ENCODE data around the gene MYO9A. TPM values are rescaled to one million over a fixed set of nuclear protein-coding genes. Genes with fewer than 3 reads are reported as not detected.

MYO9A gene
- total RNA-seq, 1 donor = 59.0 TPM

GRCh38 chr15:71810256-71811035 lies 307.5 kb downstream of the MYO9A start, which contains the start of gene NR2E3:
Gene NR2E3, plus strand, starts transcription at chr15:71810554. Its CDS starts 190 bp downstream, at chr15:71810744.
- no peak within 1 kb of the TSS for H2AFZ ChIP-seq (ENCODE audit: low read length)
- H3K9me3 ChIP-seq (ENCODE audit: low read depth, low read length) = no peaks in the 10 kb centered on the region
- no peaks in the 10 kb centered on the region for H4K20me1 ChIP-seq (ENCODE audit: insufficient read depth, low read length)
- H3K27me3 ChIP-seq (ENCODE audit: insufficient read depth, low read length) = peaks cover 6% of the 10 kb centered on the region
- no peaks in the 10 kb centered on the region for H3K79me2 ChIP-seq (ENCODE audit: insufficient read depth, low read length)
- peaks cover 14% of the 10 kb centered on the region for H3K4me1 ChIP-seq (ENCODE audit: insufficient read depth, low read length)
- no peak within 1 kb of the TSS for H3K4me3 ChIP-seq (ENCODE audit: insufficient read depth, low read length)
- no peaks in the 10 kb centered on the region for H3K36me3 ChIP-seq (ENCODE audit: insufficient read depth, low read length)
- peak; percentile 79 for DNase-seq (ENCODE audit: insufficient read length, low spot score, missing footprints)
- TF ChIP-seq CTCF (IDR thresholded peaks at IDR 0.05; ENCODE audit: extremely low read depth, low read depth, low read length) = no peak
- H3K27ac ChIP-seq (ENCODE audit: low read depth, low read length) = no peak within 1 kb of the TSS
- no peak within 1 kb of the TSS for H3K4me2 ChIP-seq (ENCODE audit: insufficient read depth, low read length)

GRCh38 chr15:71809346-71809745 lies 308.6 kb downstream of the MYO9A start:
- no peak overlapping the region for H3K4me3 ChIP-seq (ENCODE audit: insufficient read depth, low read length)
- no peaks in the 10 kb centered on the region for H3K79me2 ChIP-seq (ENCODE audit: insufficient read depth, low read length)
- peaks cover 6% of the 10 kb centered on the region for H3K27me3 ChIP-seq (ENCODE audit: insufficient read depth, low read length)
- H3K36me3 ChIP-seq (ENCODE audit: insufficient read depth, low read length) = no peaks in the 10 kb centered on the region
- DNase-seq (ENCODE audit: insufficient read length, low spot score, missing footprints) = peak; percentile 56
- no peak overlapping the region for H3K27ac ChIP-seq (ENCODE audit: low read depth, low read length)
- TF ChIP-seq CTCF (IDR thresholded peaks at IDR 0.05; ENCODE audit: extremely low read depth, low read depth, low read length) = no peak
- no peak overlapping the region for H2AFZ ChIP-seq (ENCODE audit: low read length)
- peaks cover 14% of the 10 kb centered on the region for H3K4me1 ChIP-seq (ENCODE audit: insufficient read depth, low read length)
- no peaks in the 10 kb centered on the region for H3K9me3 ChIP-seq (ENCODE audit: low read depth, low read length)
- H4K20me1 ChIP-seq (ENCODE audit: insufficient read depth, low read length) = no peaks in the 10 kb centered on the region
- no peak overlapping the region for H3K4me2 ChIP-seq (ENCODE audit: insufficient read depth, low read length)

- TF ChIP-seq CTCF (IDR thresholded peaks at IDR 0.05; ENCODE audit: extremely low read depth, low read depth, low read length) = no peak
- peak; percentile 89 for DNase-seq (ENCODE audit: insufficient read length, low spot score, missing footprints)
Observed at GRCh38 chr15:71808311-71809020, 309.5 kb downstream of the MYO9A start.

GRCh38 chr15:71807691-71808091 lies 310.3 kb downstream of the MYO9A start:
- no peaks in the 10 kb centered on the region for H3K9me3 ChIP-seq (ENCODE audit: low read depth, low read length)
- H3K36me3 ChIP-seq (ENCODE audit: insufficient read depth, low read length) = no peaks in the 10 kb centered on the region
- H3K79me2 ChIP-seq (ENCODE audit: insufficient read depth, low read length) = no peaks in the 10 kb centered on the region
- no peaks in the 10 kb centered on the region for H4K20me1 ChIP-seq (ENCODE audit: insufficient read depth, low read length)
- H3K4me1 ChIP-seq (ENCODE audit: insufficient read depth, low read length) = peaks cover 14% of the 10 kb centered on the region
- no peak overlapping the region for H3K4me2 ChIP-seq (ENCODE audit: insufficient read depth, low read length)
- TF ChIP-seq CTCF (IDR thresholded peaks at IDR 0.05; ENCODE audit: extremely low read depth, low read depth, low read length) = no peak
- no peak overlapping the region for H3K4me3 ChIP-seq (ENCODE audit: insufficient read depth, low read length)
- H2AFZ ChIP-seq (ENCODE audit: low read length) = no peak overlapping the region
- no peak overlapping the region for H3K27ac ChIP-seq (ENCODE audit: low read depth, low read length)
- peaks cover 6% of the 10 kb centered on the region for H3K27me3 ChIP-seq (ENCODE audit: insufficient read depth, low read length)
- DNase-seq (ENCODE audit: insufficient read length, low spot score, missing footprints) = peak; percentile 96

More at GRCh38 chr15:71808311-71809020, 309.5 kb downstream of the MYO9A start:
- Histone ChIP-seq H3K9me3 (ENCODE audit: low read depth, low read length) (no peaks in the 10 kb centered on the region), H3K36me3 (ENCODE audit: insufficient read depth, low read length) (no peaks in the 10 kb centered on the region), H3K79me2 (ENCODE audit: insufficient read depth, low read length) (no peaks in the 10 kb centered on the region), H4K20me1 (ENCODE audit: insufficient read depth, low read length) (no peaks in the 10 kb centered on the region), H3K27me3 (ENCODE audit: insufficient read depth, low read length) (peaks cover 6% of the 10 kb centered on the region), H3K27ac (ENCODE audit: low read depth, low read length) (no peak overlapping the region), H3K4me1 (ENCODE audit: insufficient read depth, low read length) (peaks cover 14% of the 10 kb centered on the region), H3K4me3 (ENCODE audit: insufficient read depth, low read length) (no peak overlapping the region), H3K4me2 (ENCODE audit: insufficient read depth, low read length) (no peak overlapping the region), H2AFZ (ENCODE audit: low read length) (no peak overlapping the region)
